BLaER1 (cell line): ENCODE results near the gene IRGC.

Experiments
- H3K27ac ChIP-seq: shearing (Covaris generic); formaldehyde crosslinking; 2 replicates; pipeline ENCODE4 v1.8.1; 2022
- H3K27me3 ChIP-seq: shearing (Covaris generic); formaldehyde crosslinking; 2 replicates; pipeline ENCODE4 v1.8.1; 2022
- H3K36me3 ChIP-seq: shearing (Covaris generic); formaldehyde crosslinking; 2 replicates; pipeline ENCODE4 v1.8.1; 2022
- H3K4me1 ChIP-seq: shearing (Covaris generic); formaldehyde crosslinking; 2 replicates; pipeline ENCODE4 v1.8.1; 2022
- H3K4me2 ChIP-seq: shearing (Covaris generic); formaldehyde crosslinking; 2 replicates; pipeline ENCODE4 v1.8.1; 2022
- H3K4me3 ChIP-seq: shearing (Covaris generic); formaldehyde crosslinking; 2 replicates; pipeline ENCODE4 v1.8.1; 2022
- H3K9ac ChIP-seq: shearing (Covaris generic); formaldehyde crosslinking; 2 replicates; pipeline ENCODE4 v1.8.1; 2022
- H3K9me3 ChIP-seq: shearing (Covaris generic); formaldehyde crosslinking; 2 replicates; pipeline ENCODE4 v1.8.1; 2022
- H4K20me1 ChIP-seq: shearing (Covaris generic); formaldehyde crosslinking; 2 replicates; pipeline ENCODE4 v1.8.1; 2022
- Cebpa-rat ChIP-seq: shearing (Covaris generic); IDR thresholded peaks from 2 replicates; pipeline ENCODE4 v1.8.1; 2022

IRGC gene

GRCh38 chr19:43715776-43716175, at the start of gene IRGC:
Gene IRGC, plus strand, starts transcription at chr19:43716076. Its CDS starts 2,483 bp downstream, at chr19:43718559.
- no peaks in the 10 kb centered on the region; the same call in 1 of the 2 replicates for H3K4me1 ChIP-seq

GRCh38 chr19:43667126-43667875, 48.6 kb upstream of the IRGC start:
- H3K4me2 ChIP-seq, result peak overlapping the region; percentile 96
- H3K4me3 ChIP-seq, result peak overlapping the region; percentile 69
- H3K9ac ChIP-seq, result peak overlapping the region; percentile 87
- no peaks in the 10 kb centered on the region for H3K9me3 ChIP-seq
- no peak for TF ChIP-seq Cebpa-rat
- H3K27ac ChIP-seq, result peak overlapping the region; percentile 90
- peaks cover 41% of the 10 kb centered on the region for H3K36me3 ChIP-seq
- peaks cover 8% of the 10 kb centered on the region; the same call in 1 of the 2 replicates for H4K20me1 ChIP-seq
- peaks cover 64% of the 10 kb centered on the region for H3K4me1 ChIP-seq
- H3K27me3 ChIP-seq, result no peaks in the 10 kb centered on the region

More at GRCh38 chr19:43715776-43716175, at the start of gene IRGC:
- H3K27me3 ChIP-seq, result no peaks in the 10 kb centered on the region
- no peaks in the 10 kb centered on the region for H3K36me3 ChIP-seq
- no peak within 1 kb of the TSS for H3K4me2 ChIP-seq
- no peaks in the 10 kb centered on the region for H4K20me1 ChIP-seq
- H3K9ac ChIP-seq, result no peak within 1 kb of the TSS
- TF ChIP-seq Cebpa-rat, result no peak
- H3K4me3 ChIP-seq, result no peak within 1 kb of the TSS
- no peaks in the 10 kb centered on the region for H3K9me3 ChIP-seq
- H3K27ac ChIP-seq, result no peak within 1 kb of the TSS

- TF ChIP-seq Cebpa-rat, result no peak
- Histone ChIP-seq H3K9ac (peak overlapping the region; percentile 87), H3K4me3 (peak overlapping the region; percentile 69), H3K36me3 (peaks cover 35% of the 10 kb centered on the region), H3K27me3 (no peaks in the 10 kb centered on the region), H3K9me3 (no peaks in the 10 kb centered on the region), H3K4me1 (peaks cover 60% of the 10 kb centered on the region), H4K20me1 (peaks cover 8% of the 10 kb centered on the region; the same call in 1 of the 2 replicates), H3K27ac (peak overlapping the region; percentile 90), H3K4me2 (peak overlapping the region; percentile 96)
Observed at GRCh38 chr19:43667876-43668405, 47.9 kb upstream of the IRGC start.

GRCh38 chr19:43668406-43669109, 47.3 kb upstream of the IRGC start:
- H3K36me3 ChIP-seq, result peaks cover 28% of the 10 kb centered on the region
- H3K27me3 ChIP-seq, result no peaks in the 10 kb centered on the region
- H3K9me3 ChIP-seq, result no peaks in the 10 kb centered on the region
- H3K4me2 ChIP-seq, result peak overlapping the region; percentile 93
- H3K27ac ChIP-seq, result peak overlapping the region; percentile 80
- peaks cover 54% of the 10 kb centered on the region for H3K4me1 ChIP-seq
- peak overlapping the region; percentile 77 for H3K4me3 ChIP-seq
- no peak for TF ChIP-seq Cebpa-rat
- H4K20me1 ChIP-seq, result peaks cover 8% of the 10 kb centered on the region; the same call in 1 of the 2 replicates
- peak overlapping the region; percentile 80 for H3K9ac ChIP-seq

- TF ChIP-seq Cebpa-rat, result no peak
- no peak overlapping the region for H3K4me2 ChIP-seq
- H3K4me1 ChIP-seq, result peaks cover 35% of the 10 kb centered on the region
- H3K36me3 ChIP-seq, result peaks cover 3% of the 10 kb centered on the region
- H3K9ac ChIP-seq, result no peak overlapping the region
- H3K9me3 ChIP-seq, result no peaks in the 10 kb centered on the region
- peaks cover 8% of the 10 kb centered on the region; the same call in 1 of the 2 replicates for H4K20me1 ChIP-seq
- H3K27me3 ChIP-seq, result no peaks in the 10 kb centered on the region
- no peak overlapping the region for H3K27ac ChIP-seq
- H3K4me3 ChIP-seq, result no peak overlapping the region
Observed at GRCh38 chr19:43672061-43672679, 43.7 kb upstream of the IRGC start.

- no peaks in the 10 kb centered on the region for H3K36me3 ChIP-seq
- H3K4me2 ChIP-seq, result no peak overlapping the region
- no peaks in the 10 kb centered on the region for H3K9me3 ChIP-seq
- peaks cover 26% of the 10 kb centered on the region for H3K4me1 ChIP-seq
- no peaks in the 10 kb centered on the region for H3K27me3 ChIP-seq
- H3K9ac ChIP-seq, result no peak overlapping the region
- H3K4me3 ChIP-seq, result no peak overlapping the region
- no peak overlapping the region for H3K27ac ChIP-seq
- no peak for TF ChIP-seq Cebpa-rat
- H4K20me1 ChIP-seq, result no peaks in the 10 kb centered on the region
Observed at GRCh38 chr19:43673637-43674036, 42.2 kb upstream of the IRGC start.

- Histone ChIP-seq H3K27ac (no peak overlapping the region), H4K20me1 (no peaks in the 10 kb centered on the region), H3K4me3 (no peak overlapping the region), H3K4me2 (peak overlapping the region; percentile 5; the same call in 1 of the 2 replicates), H3K27me3 (no peaks in the 10 kb centered on the region), H3K9me3 (no peaks in the 10 kb centered on the region), H3K9ac (no peak overlapping the region), H3K4me1 (peaks cover 26% of the 10 kb centered on the region), H3K36me3 (no peaks in the 10 kb centered on the region)
- no peak for TF ChIP-seq Cebpa-rat
Observed at GRCh38 chr19:43674183-43674582, 41.7 kb upstream of the IRGC start.

GRCh38 chr19:43674596-43674995, 41.3 kb upstream of the IRGC start:
- no peaks in the 10 kb centered on the region for H4K20me1 ChIP-seq
- peak overlapping the region; percentile 5; the same call in 1 of the 2 replicates for H3K4me2 ChIP-seq
- TF ChIP-seq Cebpa-rat, result no peak
- peaks cover 26% of the 10 kb centered on the region for H3K4me1 ChIP-seq
- no peak overlapping the region for H3K9ac ChIP-seq
- H3K36me3 ChIP-seq, result no peaks in the 10 kb centered on the region
- no peak overlapping the region for H3K4me3 ChIP-seq
- H3K27me3 ChIP-seq, result no peaks in the 10 kb centered on the region
- H3K9me3 ChIP-seq, result no peaks in the 10 kb centered on the region
- H3K27ac ChIP-seq, result no peak overlapping the region

- no peaks in the 10 kb centered on the region for H3K36me3 ChIP-seq
- no peak overlapping the region for H3K4me2 ChIP-seq
- H3K4me3 ChIP-seq, result no peak overlapping the region
- no peaks in the 10 kb centered on the region for H4K20me1 ChIP-seq
- H3K4me1 ChIP-seq, result peaks cover 19% of the 10 kb centered on the region
- no peaks in the 10 kb centered on the region for H3K9me3 ChIP-seq
- TF ChIP-seq Cebpa-rat, result no peak
- H3K27me3 ChIP-seq, result no peaks in the 10 kb centered on the region
- H3K27ac ChIP-seq, result no peak overlapping the region
- H3K9ac ChIP-seq, result no peak overlapping the region
Observed at GRCh38 chr19:43675269-43675879, 40.5 kb upstream of the IRGC start.
